ENCODE data around the gene LONRF2. TPM values are rescaled to one million over a fixed set of nuclear protein-coding genes. Genes with fewer than 3 reads are reported as not detected.

The LONRF2 gene
- polyA plus RNA-seq, 2 of the 4 experiments (the other 2 are of a cell fraction), result 4.8 to 17.9 TPM

DNA sequence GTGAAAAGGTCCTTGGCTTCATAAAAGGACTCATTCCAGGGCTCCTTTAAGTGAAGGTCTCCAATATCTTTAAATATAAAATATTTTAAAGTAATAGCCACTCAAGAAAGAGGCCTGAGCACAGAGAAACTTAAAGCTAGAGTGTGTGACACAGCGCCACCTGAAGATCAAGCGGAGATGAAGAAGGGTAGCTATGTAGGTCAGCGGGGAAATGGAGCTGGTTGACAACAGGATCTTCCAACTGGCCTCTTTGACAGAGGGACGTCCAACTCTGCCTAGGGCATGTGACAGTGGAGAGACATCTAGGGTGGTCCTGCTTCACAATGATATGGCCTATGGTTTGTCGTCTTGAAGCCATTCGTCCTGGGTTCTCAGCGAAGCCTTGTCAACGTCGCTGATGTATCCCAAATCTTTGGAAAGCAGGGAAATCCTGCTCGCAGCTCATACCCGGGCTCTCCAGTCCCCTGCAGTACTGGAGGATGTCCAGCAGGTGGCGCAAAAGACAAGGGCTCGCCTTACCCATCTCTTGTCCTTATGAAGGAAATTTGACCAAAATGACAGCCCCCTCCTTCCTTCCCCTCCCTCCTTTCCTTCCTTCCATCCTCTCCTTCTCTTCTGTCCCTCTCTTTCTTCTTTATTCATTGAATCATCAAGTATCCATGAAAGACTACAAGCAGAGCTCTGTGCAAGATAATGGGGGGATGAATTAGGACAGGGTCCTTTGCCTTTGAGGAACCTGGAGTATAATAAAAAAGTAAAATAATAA lies 59.6 kb downstream of the LONRF2 start (continued):
- no peak for TF ChIP-seq CBX8 (IDR thresholded peaks at IDR 0.05)
- no peak for TF ChIP-seq FOSL2 (IDR thresholded peaks at IDR 0.05)
- no peak for TF ChIP-seq FOSL2 (CRISPR knock-in tag; IDR thresholded peaks at IDR 0.05)

DNA sequence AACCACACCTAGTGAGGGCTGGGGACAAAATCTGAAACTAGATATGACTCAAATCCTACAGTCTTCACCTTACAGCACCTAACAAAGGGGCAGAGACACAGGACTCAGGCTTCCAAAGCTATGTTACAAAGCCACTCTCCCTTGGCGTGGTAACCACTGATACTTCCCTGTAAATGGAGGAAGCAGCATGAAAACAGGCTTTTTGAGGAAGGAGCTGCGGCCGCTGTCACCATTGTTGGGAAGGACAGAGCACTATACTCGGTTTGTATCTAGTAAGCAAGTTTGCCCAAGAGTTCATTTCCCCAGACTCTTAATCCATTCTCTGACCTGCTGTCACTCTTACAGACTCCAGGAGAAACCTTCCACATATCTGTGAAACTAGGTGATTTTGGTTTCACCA lies 60.3 kb downstream of the LONRF2 start:
- no peak for TF ChIP-seq NR3C1 (IDR thresholded peaks at IDR 0.05)
- TF ChIP-seq PHF8 (IDR thresholded peaks at IDR 0.05; ENCODE audit: borderline replicate concordance, low read depth), result no peak
- TF ChIP-seq BHLHE40 (IDR thresholded peaks at IDR 0.05; ENCODE audit: low read depth, low read length), result no peak
- no peak for TF ChIP-seq RAD21 (conservative IDR thresholded peaks at IDR 0.05 in 1 of 2, IDR thresholded peaks at IDR 0.05 in 1 of 2)
- TF ChIP-seq, protein P1, sequence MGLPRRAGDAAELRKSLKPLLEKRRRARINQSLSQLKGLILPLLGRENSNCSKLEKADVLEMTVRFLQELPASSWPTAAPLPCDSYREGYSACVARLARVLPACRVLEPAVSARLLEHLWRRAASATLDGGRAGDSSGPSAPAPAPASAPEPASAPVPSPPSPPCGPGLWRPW (IDR thresholded peaks at IDR 0.05), result no peak
- TF ChIP-seq NFE2L2 (conservative IDR thresholded peaks at IDR 0.05; ENCODE audit: low read length), result no peak
- no peak for TF ChIP-seq CBX8 (IDR thresholded peaks at IDR 0.05)
- TF ChIP-seq CHD4 (IDR thresholded peaks at IDR 0.05; ENCODE audit: borderline replicate concordance), result no peak
- no peak for TF ChIP-seq NPAS2 (CRISPR knock-in tag; IDR thresholded peaks at IDR 0.05; ENCODE audit: borderline replicate concordance)
- no peak for TF ChIP-seq KDM1A (IDR thresholded peaks at IDR 0.05; ENCODE audit: low read depth)
- TF ChIP-seq HOXB5 (CRISPR knock-in tag; IDR thresholded peaks at IDR 0.05), result no peak
- TF ChIP-seq GATA3 (IDR thresholded peaks at IDR 0.05; ENCODE audit: borderline replicate concordance), result no peak
- no peak for TF ChIP-seq HEYL (CRISPR knock-in tag; IDR thresholded peaks at IDR 0.05)
- no peak for TF ChIP-seq HOXA7 (CRISPR knock-in tag; IDR thresholded peaks at IDR 0.05)
- TF ChIP-seq EHF (CRISPR knock-in tag; IDR thresholded peaks at IDR 0.05), result no peak
- Histone ChIP-seq H3K4me2 (no peak overlapping the region), H3K27ac (no peak overlapping the region), H3K4me3 (no peak overlapping the region), H3K9me3 (0 out of 3 replicates have a peak, but pooled peaks cover 4% of the 10 kb centered on the region), H3K4me1 (peaks cover 9% of the 10 kb centered on the region; the same call in 1 of the 3 replicates)
- no peak for ATAC-seq
- WGBS (ENCODE audit: missing lambda C conversion rate), result 58% methylated on average over 4 of the region's 4 CpGs
- CTCF ChIA-PET, result interaction anchor here (0.8 to 9.0 kb wide), 45 partner anchors 8 to 703 kb away, joined by 3 to 188 read pairs (median 6); partner anchors contain the start of genes CHST10 and LONRF2
- FAIRE-seq, result no peak
- POLR2A ChIA-PET, result interaction anchor here (0.9 to 3.2 kb wide), 3 partner anchors 29 to 155 kb away, joined by 3 to 7 read pairs (median 3); partner anchors contain the start of gene CHST10
- DNase-seq (ENCODE audit: low read depth in 1 of 2, low spot score in 1 of 2), result no peak

DNA sequence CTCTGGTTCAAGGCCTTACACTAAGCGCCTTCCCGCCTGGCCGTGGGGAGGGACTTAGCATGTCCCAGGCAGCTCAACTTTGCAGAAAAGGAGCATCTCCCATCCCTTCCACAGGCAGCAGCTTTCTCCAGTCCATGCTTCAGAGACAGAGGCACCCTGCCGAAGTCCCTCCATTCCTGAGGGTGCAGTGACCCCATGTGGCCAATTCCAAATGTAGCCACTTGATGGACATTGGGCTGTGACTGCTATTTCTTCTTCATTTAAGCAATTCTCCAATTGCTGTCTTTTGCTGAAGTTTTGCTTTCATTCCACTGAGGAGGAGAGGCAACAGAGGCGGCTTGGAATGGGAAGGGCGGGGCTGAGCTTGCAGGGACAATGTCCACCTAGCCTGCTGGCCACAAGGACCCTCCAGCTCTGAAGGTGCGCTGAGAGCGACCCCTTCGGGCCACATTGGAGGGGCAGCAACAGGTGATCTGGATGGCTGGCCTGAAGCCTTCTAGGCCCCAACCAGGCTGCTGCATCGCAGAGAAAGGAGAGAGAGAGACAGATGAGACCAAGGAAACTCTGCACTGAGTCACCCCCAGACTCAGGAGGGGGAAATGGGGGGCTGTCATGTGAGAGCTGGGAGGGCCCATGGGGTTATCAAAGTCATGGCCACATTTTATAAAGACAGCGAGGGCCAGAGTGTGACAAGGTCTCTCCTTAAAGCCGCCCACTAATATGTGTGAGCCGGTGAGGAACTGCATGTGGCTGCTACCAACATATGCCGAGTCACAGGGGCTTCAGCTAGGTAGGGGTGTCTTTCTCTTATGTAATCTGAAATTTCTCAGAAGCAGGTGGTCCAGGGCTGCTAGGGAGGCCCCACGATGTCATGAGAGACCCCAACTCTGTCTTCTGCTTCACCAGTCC lies 61.3 kb downstream of the LONRF2 start:
- TF ChIP-seq HEYL (CRISPR knock-in tag; IDR thresholded peaks at IDR 0.05) (no peak), TFCP2L1 (CRISPR knock-in tag; IDR thresholded peaks at IDR 0.05) (no peak), SMC3 (IDR thresholded peaks at IDR 0.05) (peak; percentile 66), HOXB13 (CRISPR knock-in tag; IDR thresholded peaks at IDR 0.05; ENCODE audit: low read depth) (no peak), NFE2L2 (conservative IDR thresholded peaks at IDR 0.05; ENCODE audit: low read length) (no peak), ZC3H11A (IDR thresholded peaks at IDR 0.05) (no peak), RFX5 (IDR thresholded peaks at IDR 0.05) (no peak), CBX2 (IDR thresholded peaks at IDR 0.05; ENCODE audit: borderline replicate concordance, low read depth) (no peak), RAD21 (conservative IDR thresholded peaks at IDR 0.05 in 1 of 2, IDR thresholded peaks at IDR 0.05 in 1 of 2) (peak; percentile 84 to 86)
- TF ChIP-seq, protein P2, sequence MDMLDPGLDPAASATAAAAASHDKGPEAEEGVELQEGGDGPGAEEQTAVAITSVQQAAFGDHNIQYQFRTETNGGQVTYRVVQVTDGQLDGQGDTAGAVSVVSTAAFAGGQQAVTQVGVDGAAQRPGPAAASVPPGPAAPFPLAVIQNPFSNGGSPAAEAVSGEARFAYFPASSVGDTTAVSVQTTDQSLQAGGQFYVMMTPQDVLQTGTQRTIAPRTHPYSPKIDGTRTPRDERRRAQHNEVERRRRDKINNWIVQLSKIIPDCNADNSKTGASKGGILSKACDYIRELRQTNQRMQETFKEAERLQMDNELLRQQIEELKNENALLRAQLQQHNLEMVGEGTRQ (IDR thresholded peaks at IDR 0.05), result no peak
- TF ChIP-seq, protein P3, sequence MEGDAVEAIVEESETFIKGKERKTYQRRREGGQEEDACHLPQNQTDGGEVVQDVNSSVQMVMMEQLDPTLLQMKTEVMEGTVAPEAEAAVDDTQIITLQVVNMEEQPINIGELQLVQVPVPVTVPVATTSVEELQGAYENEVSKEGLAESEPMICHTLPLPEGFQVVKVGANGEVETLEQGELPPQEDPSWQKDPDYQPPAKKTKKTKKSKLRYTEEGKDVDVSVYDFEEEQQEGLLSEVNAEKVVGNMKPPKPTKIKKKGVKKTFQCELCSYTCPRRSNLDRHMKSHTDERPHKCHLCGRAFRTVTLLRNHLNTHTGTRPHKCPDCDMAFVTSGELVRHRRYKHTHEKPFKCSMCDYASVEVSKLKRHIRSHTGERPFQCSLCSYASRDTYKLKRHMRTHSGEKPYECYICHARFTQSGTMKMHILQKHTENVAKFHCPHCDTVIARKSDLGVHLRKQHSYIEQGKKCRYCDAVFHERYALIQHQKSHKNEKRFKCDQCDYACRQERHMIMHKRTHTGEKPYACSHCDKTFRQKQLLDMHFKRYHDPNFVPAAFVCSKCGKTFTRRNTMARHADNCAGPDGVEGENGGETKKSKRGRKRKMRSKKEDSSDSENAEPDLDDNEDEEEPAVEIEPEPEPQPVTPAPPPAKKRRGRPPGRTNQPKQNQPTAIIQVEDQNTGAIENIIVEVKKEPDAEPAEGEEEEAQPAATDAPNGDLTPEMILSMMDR (IDR thresholded peaks at IDR 0.05), result peak; percentile 78
- Histone ChIP-seq H3K4me3 (no peak overlapping the region), H3K4me2 (no peak overlapping the region), H3K4me1 (peaks cover 9% of the 10 kb centered on the region; the same call in 1 of the 3 replicates), H3K27ac (peak overlapping the region in 1 of 2 experiments; percentile 36; a peak in 1 of 6 replicates), H3K9me3 (0 out of 3 replicates have a peak, but pooled peaks cover 4% of the 10 kb centered on the region)
- ChIA-PET CTCF (interaction anchor here (0.6 to 9.0 kb wide), 32 partner anchors 8 to 1990 kb away, joined by 3 to 188 read pairs (median 4); partner anchors contain the start of gene LONRF2), POLR2A (interaction anchor here (0.6 to 3.2 kb wide), 3 partner anchors 30 to 312 kb away, joined by 3 to 7 read pairs (median 7); no protein-coding TSS in a partner anchor)
- 50% methylated on average over 15 of the region's 15 CpGs for WGBS (ENCODE audit: missing lambda C conversion rate)
- DNase-seq (ENCODE audit: low read depth in 1 of 2, low spot score in 1 of 2), result peak; percentile 60 to 80
- peak; percentile 81 to 92 for ATAC-seq
- FAIRE-seq, result no peak
